WTC11 (cell line): Measurements from ENCODE around the gene CXCR3. TPM values are rescaled to one million over a fixed set of nuclear protein-coding genes. Genes with fewer than 3 reads are reported as not detected.

Experiments used
- ATAC-seq: fragments of 200-7000 bp; cut with Tn5 transposase; 2 replicates; pipeline ENCODE4 v1.10.0; 2021; ENCODE audit warnings: mild to moderate bottlenecking, moderate library complexity
- CTCF ChIA-PET: fragments of 300-600 bp; sonication (Branson Sonifier 250); formaldehyde crosslinking; loops from one replicate; lab custom pipeline; 2021; ENCODE audit warnings: antibody characterized with exemption; lab: Charles Lee
- POLR2A ChIA-PET: fragments of 350-600 bp; sonication (Branson Sonifier 250); formaldehyde crosslinking; loops from one replicate; lab custom pipeline; 2021; ENCODE audit warnings: antibody characterized with exemption; lab: Charles Lee
- DNase-seq: peaks from one replicate; pipeline ENCODE4 v3.0.0; 2021; ENCODE audit warnings: low spot score
- H3K27ac Mint-ChIP-seq: 2 replicates; pipeline ENCODE4 v1.8.0; 2021; ENCODE audit warnings: mixed read lengths
- H3K27me3 Mint-ChIP-seq: 2 replicates; pipeline ENCODE4 v1.8.0; 2021; ENCODE audit warnings: low read depth, mild to moderate bottlenecking, moderate library complexity, mixed read lengths
- H3K36me3 Mint-ChIP-seq: 2 replicates; pipeline ENCODE4 v1.8.0; 2021; ENCODE audit warnings: mixed read lengths
- H3K4me1 Mint-ChIP-seq: 2 replicates; pipeline ENCODE4 v1.8.0; 2022; ENCODE audit warnings: mixed read lengths
- H3K4me3 Mint-ChIP-seq: 2 replicates; pipeline ENCODE4 v1.8.0; 2021; ENCODE audit warnings: mild to moderate bottlenecking, moderate library complexity, mixed read lengths
- H3K9me3 Mint-ChIP-seq: 2 replicates; pipeline ENCODE4 v1.8.0; 2021; ENCODE audit warnings: mixed read lengths
- CBFB ChIP-seq: sonication (generic); formaldehyde crosslinking; IDR thresholded peaks from 2 replicates; pipeline ENCODE4 v1.8.1; 2022; ENCODE audit warnings: mild to moderate bottlenecking, low read depth, missing genetic modification reagents
- CDX4 ChIP-seq: fragments of 250-450 bp; sonication (Bioruptor Pico); IDR thresholded peaks from 2 replicates; pipeline ENCODE4 v1.9.0; 2021; ENCODE audit warnings: moderate library complexity, mild to moderate bottlenecking, inconsistent platforms, borderline replicate concordance
- CREB1 ChIP-seq: sonication (generic); formaldehyde crosslinking; IDR thresholded peaks from 2 replicates; pipeline ENCODE4 v1.8.0; 2023; ENCODE audit warnings: mild to moderate bottlenecking, missing genetic modification reagents
- ELF4 ChIP-seq: sonication (generic); formaldehyde crosslinking; IDR thresholded peaks from 2 replicates; pipeline ENCODE4 v1.8.1; 2022; ENCODE audit warnings: low read depth, mild to moderate bottlenecking, moderate library complexity, missing genetic modification reagents
- ESRRA ChIP-seq: sonication (generic); formaldehyde crosslinking; IDR thresholded peaks from 2 replicates; pipeline ENCODE4 v1.8.1; 2022; ENCODE audit warnings: mild to moderate bottlenecking, missing genetic modification reagents, borderline replicate concordance
- FOXJ3 ChIP-seq: sonication (generic); formaldehyde crosslinking; IDR thresholded peaks from 2 replicates; pipeline ENCODE4 v1.9.0; 2021; ENCODE audit warnings: missing genetic modification reagents, mild to moderate bottlenecking, borderline replicate concordance
- FOXP1 ChIP-seq: sonication (generic); formaldehyde crosslinking; IDR thresholded peaks from 2 replicates; pipeline ENCODE4 v1.8.0; 2022; ENCODE audit warnings: missing genetic modification reagents, mild to moderate bottlenecking, moderate library complexity, borderline replicate concordance
- GRHL2 ChIP-seq: fragments of 250-450 bp; sonication (Bioruptor Pico); IDR thresholded peaks from 2 replicates; pipeline ENCODE4 v1.8.0; 2022; ENCODE audit warnings: mild to moderate bottlenecking, moderate library complexity; ENCODE audit not compliant: insufficient replicate concordance, severe bottlenecking
- IRF2 ChIP-seq: sonication (generic); formaldehyde crosslinking; IDR thresholded peaks from 2 replicates; pipeline ENCODE4 v1.8.0; 2022; ENCODE audit warnings: low read depth, missing genetic modification reagents, borderline replicate concordance
- JAZF1 ChIP-seq: fragments of 250-450 bp; sonication (Bioruptor Pico); IDR thresholded peaks from 2 replicates; pipeline ENCODE4 v1.9.0; 2021; ENCODE audit warnings: moderate library complexity, mild to moderate bottlenecking, inconsistent platforms
- JUN ChIP-seq: sonication (generic); formaldehyde crosslinking; IDR thresholded peaks from 2 replicates; pipeline ENCODE4 v1.8.0; 2023; ENCODE audit warnings: mild to moderate bottlenecking, missing genetic modification reagents
- KAT7 ChIP-seq: sonication (generic); formaldehyde crosslinking; IDR thresholded peaks from 2 replicates; pipeline ENCODE4 v1.8.1; 2023; ENCODE audit warnings: missing genetic modification reagents, mild to moderate bottlenecking, borderline replicate concordance
- MAX ChIP-seq: sonication (generic); formaldehyde crosslinking; IDR thresholded peaks from 2 replicates; pipeline ENCODE4 v1.8.0; 2022; ENCODE audit warnings: mild to moderate bottlenecking, missing genetic modification reagents
- MLX ChIP-seq: sonication (generic); formaldehyde crosslinking; IDR thresholded peaks from 2 replicates; pipeline ENCODE4 v1.8.1; 2023; ENCODE audit warnings: mild to moderate bottlenecking, missing genetic modification reagents, moderate library complexity
- NFATC4 ChIP-seq: fragments of 250-450 bp; sonication (Bioruptor Pico); IDR thresholded peaks from 2 replicates; pipeline ENCODE4 v1.9.0; 2021; ENCODE audit warnings: mild to moderate bottlenecking
- NR2C2 ChIP-seq: sonication (generic); formaldehyde crosslinking; IDR thresholded peaks from 2 replicates; pipeline ENCODE4 v1.8.0; 2022; ENCODE audit warnings: mild to moderate bottlenecking, missing genetic modification reagents
- PRDM15 ChIP-seq: sonication (generic); formaldehyde crosslinking; IDR thresholded peaks from 2 replicates; pipeline ENCODE4 v1.8.0; 2022; ENCODE audit warnings: missing genetic modification reagents
- PRRX2 ChIP-seq: fragments of 250-450 bp; sonication (Bioruptor Pico); IDR thresholded peaks from 2 replicates; pipeline ENCODE4 v1.8.0; 2021; ENCODE audit warnings: mild to moderate bottlenecking
- RORB ChIP-seq: fragments of 250-450 bp; sonication (Bioruptor Pico); IDR thresholded peaks from 2 replicates; pipeline ENCODE4 v1.9.0; 2021; ENCODE audit warnings: mild to moderate bottlenecking
- TEAD1 ChIP-seq: sonication (generic); formaldehyde crosslinking; IDR thresholded peaks from 2 replicates; pipeline ENCODE4 v1.8.0; 2022; ENCODE audit warnings: mild to moderate bottlenecking, missing genetic modification reagents
- TEAD4 ChIP-seq: sonication (generic); formaldehyde crosslinking; IDR thresholded peaks from 2 replicates; pipeline ENCODE4 v1.8.0; 2022; ENCODE audit warnings: mild to moderate bottlenecking, missing genetic modification reagents
- TP53 ChIP-seq: sonication (generic); formaldehyde crosslinking; IDR thresholded peaks from 2 replicates; pipeline ENCODE4 v1.8.1; 2023; ENCODE audit warnings: mild to moderate bottlenecking, missing genetic modification reagents
- USF1 ChIP-seq: sonication (generic); formaldehyde crosslinking; IDR thresholded peaks from 2 replicates; pipeline ENCODE4 v1.8.0; 2022; ENCODE audit warnings: mild to moderate bottlenecking, missing genetic modification reagents
- ZNF121 ChIP-seq: sonication (generic); formaldehyde crosslinking; IDR thresholded peaks from 2 replicates; pipeline ENCODE4 v1.8.0; 2023; ENCODE audit warnings: missing genetic modification reagents
- ZNF138 ChIP-seq: sonication (generic); formaldehyde crosslinking; conservative IDR thresholded peaks from 2 replicates; pipeline ENCODE4 v1.8.1; 2022; ENCODE audit warnings: mild to moderate bottlenecking, moderate library complexity, missing genetic modification reagents
- ZNF317 ChIP-seq: sonication (generic); formaldehyde crosslinking; IDR thresholded peaks from 2 replicates; pipeline ENCODE4 v1.8.1; 2023; ENCODE audit warnings: low read depth, mild to moderate bottlenecking, moderate library complexity, missing genetic modification reagents, borderline replicate concordance
- ZNF396 ChIP-seq: fragments of 250-450 bp; sonication (Bioruptor Pico); IDR thresholded peaks from 2 replicates; pipeline ENCODE4 v1.8.0; 2021; ENCODE audit warnings: mild to moderate bottlenecking, moderate library complexity, borderline replicate concordance
- ZSCAN18 ChIP-seq: fragments of 250-450 bp; sonication (Bioruptor Pico); IDR thresholded peaks from 2 replicates; pipeline ENCODE4 v2.1.2; 2022; ENCODE audit warnings: mild to moderate bottlenecking, moderate library complexity
- total RNA-seq: library from RNA; stranded (reverse); gene quantifications from 3 replicates; pipeline ENCODE4 v1.2.3, GENCODE V29; 2021

CXCR3 gene
- total RNA-seq, 1 experiment from 2014 or later = 0.11 TPM

GRCh38 chrX:71604141-71604540 lies 14.2 kb downstream of the CXCR3 start:
- no peak for ATAC-seq

GRCh38 chrX:71603618-71604017 lies 14.7 kb downstream of the CXCR3 start:
- Mint-ChIP-seq H3K27me3 (no peaks in the 10 kb centered on the region), H3K4me1 (no peaks in the 10 kb centered on the region), H3K4me3 (no peak overlapping the region), H3K9me3 (no peaks in the 10 kb centered on the region), H3K27ac (no peak overlapping the region), H3K36me3 (peaks cover 33% of the 10 kb centered on the region)
- ChIA-PET CTCF (interaction anchor here (0.6 kb wide), 2 partner anchors 13 to 69 kb away, joined by 3 read pairs; no protein-coding TSS in a partner anchor), POLR2A (no interaction called here)
- ATAC-seq (no peak), DNase-seq (no peak)
- no peak for TF ChIP-seq FOXP1 (CRISPR knock-in tag)
- TF ChIP-seq GRHL2 (CRISPR knock-in tag) = no peak
- no peak for TF ChIP-seq CREB1 (CRISPR knock-in tag)
- TF ChIP-seq ESRRA (CRISPR knock-in tag) = no peak
- no peak for TF ChIP-seq ELF4
- no peak for TF ChIP-seq ZNF317 (CRISPR knock-in tag)
- TF ChIP-seq ZNF121 (CRISPR knock-in tag) = no peak
- no peak for TF ChIP-seq MAX (CRISPR knock-in tag)
- no peak for TF ChIP-seq CBFB (CRISPR knock-in tag)
- no peak for TF ChIP-seq PRRX2 (CRISPR knock-in tag)
- no peak for TF ChIP-seq TEAD1 (CRISPR knock-in tag)
- no peak for TF ChIP-seq FOXJ3 (CRISPR knock-in tag)
- TF ChIP-seq CDX4 = no peak
- no peak for TF ChIP-seq USF1
- no peak for TF ChIP-seq JUN (CRISPR knock-in tag)
- TF ChIP-seq NFATC4 = no peak
- no peak for TF ChIP-seq ZNF396 (CRISPR knock-in tag)
- TF ChIP-seq TEAD4 = no peak

More at GRCh38 chrX:71604141-71604540, 14.2 kb downstream of the CXCR3 start:
- ChIA-PET POLR2A (no interaction called here), CTCF (interaction anchor here (0.6 kb wide), 2 partner anchors 13 to 70 kb away, joined by 3 read pairs; no protein-coding TSS in a partner anchor)
- no peak overlapping the region for H3K27ac Mint-ChIP-seq
- H3K4me3 Mint-ChIP-seq = no peak overlapping the region
- no peak for TF ChIP-seq MLX (CRISPR knock-in tag)
- TF ChIP-seq ZNF138 (CRISPR knock-in tag) = no peak
- TF ChIP-seq CBFB (CRISPR knock-in tag) = no peak
- no peak for TF ChIP-seq IRF2 (CRISPR knock-in tag)
- TF ChIP-seq RORB = no peak
- no peak for TF ChIP-seq NR2C2 (CRISPR knock-in tag)
- TF ChIP-seq TP53 (CRISPR knock-in tag) = no peak
- TF ChIP-seq PRDM15 (CRISPR knock-in tag) = no peak
- no peak for TF ChIP-seq ZSCAN18 (CRISPR knock-in tag)
- no peak for TF ChIP-seq KAT7
- TF ChIP-seq JAZF1 (CRISPR knock-in tag) = no peak
- no peak for DNase-seq
- H3K36me3 Mint-ChIP-seq = peaks cover 36% of the 10 kb centered on the region
- H3K27me3 Mint-ChIP-seq = no peaks in the 10 kb centered on the region
- H3K9me3 Mint-ChIP-seq = no peaks in the 10 kb centered on the region
- H3K4me1 Mint-ChIP-seq = no peaks in the 10 kb centered on the region
